HG03060 (cell line): ENCODE data around the gene CELF2.

Source experiments
- ATAC-seq: cut with Tn5 transposase; IDR thresholded peaks from one replicate; pipeline ENCODE4 v1.9.1; 2021; ENCODE audit warnings: low read depth, moderate number of reproducible peaks; ENCODE audit not compliant: unreplicated experiment

CELF2 gene

DNA sequence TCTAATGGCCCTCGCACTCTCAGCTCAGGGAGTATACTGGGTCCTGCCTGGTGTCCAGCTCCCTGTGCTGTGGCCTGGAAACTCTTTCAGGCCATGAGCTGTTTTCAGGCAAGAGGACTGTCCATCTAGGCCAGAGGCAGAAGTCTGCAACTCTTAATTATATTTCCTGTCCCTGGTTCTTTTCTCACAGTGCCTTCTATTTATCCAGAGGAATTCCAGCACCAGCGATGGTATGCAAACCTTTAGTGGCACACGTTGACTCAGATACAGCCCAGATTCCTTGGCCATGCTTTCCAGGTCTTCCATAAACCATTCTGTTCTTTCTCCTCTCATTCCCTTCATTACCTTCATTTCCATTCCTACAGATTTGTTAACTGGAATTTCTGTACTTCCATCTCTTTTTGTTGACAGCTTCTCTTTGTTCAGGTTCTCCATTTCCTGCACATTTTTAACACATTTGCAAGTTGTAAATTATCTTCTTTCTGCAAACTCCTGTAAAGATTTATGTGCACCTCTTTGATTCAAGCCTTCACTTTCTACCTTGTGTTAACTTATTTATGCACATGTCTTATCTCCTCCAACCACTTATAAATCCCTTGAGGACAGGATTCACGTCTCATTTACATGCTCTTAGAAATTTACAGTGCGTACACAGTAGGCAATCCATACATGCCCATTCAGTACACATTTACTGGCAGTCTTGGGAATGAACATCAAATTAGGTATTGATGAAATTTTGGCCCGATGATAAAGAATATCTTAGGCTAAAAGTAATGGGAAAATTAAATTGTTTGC, 172.1 kb downstream of the CELF2 start:
- ATAC-seq = no peak

DNA sequence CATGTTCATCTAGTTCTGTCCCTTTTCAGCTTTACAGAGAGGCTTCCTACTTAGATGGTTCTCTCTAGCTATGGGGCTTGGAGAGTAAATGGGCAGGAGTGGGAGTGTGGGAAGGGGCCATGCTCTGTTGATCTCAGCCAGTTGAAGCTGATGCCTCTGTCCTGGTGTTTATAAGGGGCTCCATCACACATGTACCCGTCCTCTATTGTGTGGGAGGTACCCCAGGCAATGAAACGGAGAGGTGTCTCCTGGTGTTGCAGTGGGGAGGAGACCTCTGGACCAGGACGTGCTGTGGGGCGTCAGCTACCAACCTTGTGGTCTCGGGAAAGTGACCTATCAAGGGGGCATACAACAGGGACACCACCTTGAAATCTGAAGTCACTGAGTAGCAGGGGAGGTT, 173.5 kb downstream of the CELF2 start:
- ATAC-seq = no peak

DNA sequence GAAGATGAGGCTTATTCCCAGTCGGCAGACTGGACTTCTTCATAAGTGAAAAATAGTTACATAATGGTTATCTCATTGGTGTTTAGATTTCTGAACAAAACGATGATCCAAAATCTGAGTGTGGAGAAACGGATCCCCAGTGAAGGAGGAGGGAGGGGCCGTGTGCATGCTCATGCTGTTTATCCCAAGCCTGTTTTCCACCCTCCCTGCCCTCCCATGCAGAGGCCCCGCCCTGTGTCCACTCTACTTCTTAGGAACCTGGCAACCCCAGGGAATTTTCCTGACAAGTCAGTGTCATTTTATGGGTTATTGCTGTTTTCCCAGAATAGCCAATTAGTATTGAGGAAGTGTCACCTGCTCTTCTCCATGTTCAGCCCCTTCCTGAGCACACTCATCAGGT, 174.0 kb downstream of the CELF2 start:
- no peak for ATAC-seq

DNA sequence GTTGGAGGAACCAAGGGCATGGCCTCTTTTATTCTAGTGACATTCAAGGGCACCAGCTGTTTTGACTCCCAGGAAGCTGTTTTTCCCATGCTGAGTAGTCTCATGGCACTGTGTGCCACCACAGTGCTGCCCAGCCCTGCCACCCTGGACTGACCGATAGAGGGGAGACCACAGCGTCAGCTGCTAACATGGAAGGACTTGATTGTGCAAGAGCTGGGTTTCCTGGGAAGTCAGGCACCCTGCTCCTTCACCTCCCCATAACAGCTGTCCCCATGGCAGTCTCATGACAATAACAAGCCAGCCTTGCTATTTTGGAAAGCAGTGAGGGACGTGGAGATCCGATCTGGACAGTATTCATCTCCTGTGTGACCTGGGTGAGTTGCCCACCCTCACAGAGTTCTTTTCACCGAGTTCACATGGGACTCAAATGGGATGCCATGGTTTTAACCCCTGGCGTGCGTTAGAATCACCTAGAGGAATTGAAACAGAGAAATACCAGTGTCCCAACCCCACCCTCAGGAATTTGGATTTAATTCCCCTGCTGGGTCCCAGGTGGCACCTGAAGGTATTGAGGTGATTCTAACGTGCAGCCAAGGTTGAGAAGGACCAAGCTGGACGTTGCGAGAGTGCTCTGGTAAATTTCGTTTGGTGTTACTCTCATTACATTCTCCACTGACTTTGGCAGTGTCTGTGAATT, 174.8 kb downstream of the CELF2 start:
- no peak for ATAC-seq

DNA sequence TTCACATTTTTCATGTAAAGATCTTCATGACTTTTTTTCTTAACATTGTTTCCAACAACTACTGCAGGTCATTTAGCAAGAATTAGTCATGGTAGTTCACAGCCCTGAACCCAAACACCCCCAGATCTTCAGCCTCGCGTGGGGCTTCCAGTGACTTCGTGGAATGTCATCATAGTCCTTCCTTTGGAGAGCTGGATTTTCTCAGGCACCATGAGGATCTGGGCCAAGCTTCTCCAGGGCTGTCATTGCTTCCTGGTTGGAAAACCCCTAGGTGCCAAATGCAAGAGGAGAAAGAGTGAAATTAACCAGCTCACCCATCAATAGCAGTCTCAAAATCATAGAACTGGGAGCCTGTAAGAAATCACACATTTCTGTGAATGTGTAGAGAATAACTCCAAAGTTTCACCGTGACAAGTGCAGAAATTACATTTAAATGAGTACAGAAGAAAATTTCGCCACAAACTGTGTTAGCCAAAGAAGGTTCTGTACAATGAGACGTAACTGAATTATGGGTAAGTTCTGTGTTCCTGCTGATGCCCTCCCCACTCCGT, 175.4 kb downstream of the CELF2 start:
- ATAC-seq = no peak

DNA sequence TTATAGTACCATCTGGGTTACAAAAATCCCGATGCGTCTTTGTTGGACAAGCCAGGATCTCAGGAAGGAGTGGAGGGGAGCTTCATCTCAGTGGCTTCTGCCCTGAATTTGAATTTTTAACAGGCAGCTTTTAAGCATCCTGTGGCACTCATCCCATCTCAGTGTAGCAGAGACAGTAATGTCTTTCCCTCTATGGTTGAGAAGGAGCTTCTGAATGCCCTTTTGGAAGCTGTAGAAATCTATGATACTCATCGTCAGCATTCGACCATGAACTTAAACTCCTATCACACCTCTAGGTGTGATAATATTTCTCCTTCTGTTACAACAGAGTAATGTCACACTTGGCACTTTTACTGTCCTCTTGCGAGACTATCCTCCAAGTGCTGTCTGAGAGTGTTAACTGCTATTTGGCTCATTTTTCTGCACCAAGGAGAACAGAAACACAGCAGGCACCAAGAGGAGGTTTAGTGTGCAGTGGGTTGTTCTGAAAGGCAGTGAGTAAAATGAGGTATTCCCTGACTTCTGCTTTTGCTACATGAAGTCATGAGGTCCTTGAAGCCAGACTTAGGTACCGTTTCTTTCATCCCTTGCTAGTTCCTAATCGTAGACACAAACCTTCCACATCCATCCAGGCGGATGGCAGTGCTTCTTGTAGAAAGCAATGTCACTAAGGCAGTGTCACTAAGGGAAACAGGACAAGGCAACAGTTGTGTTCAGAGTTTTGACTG, 177.4 kb downstream of the CELF2 start:
- no peak for ATAC-seq

DNA sequence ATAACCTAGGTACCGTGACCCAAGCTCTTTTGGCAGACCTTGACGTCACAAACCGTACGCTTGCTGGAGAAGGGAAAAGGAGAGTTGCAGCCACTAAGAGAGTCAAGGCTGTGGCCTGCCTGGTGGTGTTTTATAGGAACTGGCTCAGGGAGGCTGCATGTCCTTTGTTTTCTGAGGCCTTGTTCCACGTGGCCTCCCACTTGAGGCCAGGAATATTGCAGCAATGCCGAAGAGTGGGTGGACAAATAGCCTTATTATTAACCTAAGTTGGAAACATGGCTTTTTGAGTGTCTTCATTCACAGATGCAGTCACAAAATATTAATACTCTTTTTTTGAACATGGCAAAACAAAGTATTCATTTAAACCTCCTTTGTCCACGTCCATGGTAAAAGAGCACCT, 178.0 kb downstream of the CELF2 start:
- no peak for ATAC-seq

DNA sequence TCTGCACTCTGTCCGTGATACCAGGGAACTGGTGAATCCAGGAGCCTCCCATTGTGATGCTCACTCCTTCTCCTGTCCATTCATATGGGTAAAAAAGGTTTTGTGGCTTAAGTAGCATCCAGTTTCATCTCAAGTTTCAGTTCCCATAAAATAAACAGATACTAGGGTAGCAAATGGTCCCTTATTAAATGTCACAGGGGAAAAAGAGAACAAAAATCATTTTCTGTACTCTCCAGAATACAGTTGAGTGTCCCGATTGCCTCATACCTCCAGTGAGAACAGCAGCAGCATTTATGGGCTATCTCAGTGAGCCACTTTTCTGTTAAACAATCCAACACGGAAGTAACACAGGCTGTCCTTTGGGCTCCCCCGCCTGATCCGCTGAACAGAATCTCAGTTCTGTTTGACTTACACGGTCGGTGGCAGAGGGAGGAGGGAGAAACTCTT, 179.6 kb downstream of the CELF2 start:
- ATAC-seq = peak; percentile 61

DNA sequence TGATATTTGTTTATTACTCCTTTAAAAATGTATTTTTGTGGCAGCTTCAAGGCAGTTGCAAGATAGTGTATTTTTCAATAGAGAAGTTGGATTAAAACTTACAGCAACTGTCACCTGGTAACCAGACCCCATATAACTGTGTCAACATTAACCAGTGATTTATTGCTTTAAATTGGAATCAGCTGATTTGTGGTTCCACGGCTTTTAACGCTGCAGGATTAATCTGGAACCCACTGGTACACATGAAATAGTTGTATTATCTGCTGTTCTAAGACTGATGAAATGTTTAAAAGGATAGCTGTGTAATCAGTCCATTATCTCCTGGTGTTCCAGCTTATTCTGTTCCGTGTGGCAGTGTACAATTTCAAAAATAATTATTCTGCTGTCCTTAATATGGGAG, 180.2 kb downstream of the CELF2 start:
- ATAC-seq = no peak

DNA sequence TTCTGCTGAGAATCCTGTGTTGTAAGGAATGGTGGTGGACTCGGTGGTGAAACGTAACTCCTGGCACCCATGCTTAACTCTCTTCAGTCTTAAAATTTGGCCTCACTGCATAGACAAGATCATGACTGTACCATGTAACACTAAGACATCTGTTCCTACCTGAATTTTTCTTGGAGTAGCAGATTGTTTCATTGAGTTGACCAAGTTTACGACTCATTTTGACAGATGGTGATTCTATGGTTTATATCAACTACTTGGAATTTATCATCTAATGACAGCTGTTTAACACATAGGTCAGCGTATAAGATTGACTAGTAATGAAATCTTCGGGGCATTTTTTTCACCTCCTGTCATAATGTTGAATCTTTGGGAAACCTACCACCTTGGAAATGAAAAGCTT, 184.2 kb downstream of the CELF2 start:
- no peak for ATAC-seq

DNA sequence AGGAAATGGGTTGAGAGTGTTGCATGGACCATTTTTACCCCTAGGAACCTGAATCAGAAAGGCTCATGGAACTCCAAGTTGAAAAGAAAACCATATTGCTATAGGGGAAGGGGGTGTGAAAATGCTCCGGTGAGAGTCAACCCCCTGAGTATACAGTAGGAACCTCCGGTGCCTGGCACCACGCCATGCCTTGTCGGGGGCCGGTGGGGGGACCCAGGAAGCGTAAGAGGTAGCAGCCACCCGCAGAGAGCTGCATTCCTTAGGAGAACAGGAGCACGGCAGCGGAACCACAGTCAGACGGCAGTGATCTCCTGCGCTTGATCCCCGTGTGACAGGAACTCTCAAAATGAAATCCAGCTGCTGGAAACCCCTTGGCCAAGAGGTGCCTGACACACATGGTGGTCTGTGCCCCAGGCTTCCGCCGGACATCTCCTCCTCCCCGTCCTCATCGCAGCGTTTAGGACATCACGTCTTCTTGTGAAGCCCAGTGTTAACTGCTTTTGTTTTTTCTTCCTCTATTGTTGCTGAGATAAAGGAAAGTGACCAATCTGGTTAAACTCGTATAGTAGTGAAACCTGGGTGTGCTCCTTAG, 186.8 kb downstream of the CELF2 start:
- no peak for ATAC-seq

DNA sequence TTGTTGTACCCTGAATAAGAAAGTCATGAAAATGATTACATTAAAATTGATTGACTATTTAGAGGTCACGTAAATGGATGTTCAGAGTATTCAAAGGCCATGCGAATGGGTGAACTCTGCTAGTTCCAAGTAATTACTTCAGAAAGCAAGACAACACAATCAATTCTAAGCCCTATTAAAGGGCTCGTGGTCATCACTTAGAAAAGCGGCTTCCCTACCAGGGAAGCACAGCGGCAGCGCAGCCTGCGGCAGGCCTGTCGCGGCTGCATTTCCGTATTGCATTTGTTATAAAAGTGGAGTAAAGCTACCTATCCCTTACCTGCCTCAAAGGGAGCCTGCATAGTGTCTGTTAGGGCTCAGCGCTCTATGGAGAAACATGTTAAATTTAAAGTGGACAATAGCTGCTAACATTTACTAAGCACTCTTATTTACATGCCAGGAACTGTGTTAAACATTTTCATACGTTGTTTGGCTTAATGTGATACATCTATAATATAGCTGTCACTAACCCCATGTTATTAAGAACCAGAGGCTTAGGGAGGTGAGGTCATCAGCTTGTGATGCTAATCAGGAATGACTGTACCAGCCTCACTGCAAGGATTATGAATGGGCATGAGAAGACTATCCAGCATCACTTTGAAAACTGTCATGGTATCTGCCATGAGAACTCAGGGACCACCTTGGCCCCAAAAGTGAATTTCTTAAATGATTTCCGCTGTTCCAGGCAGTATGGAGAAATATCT, 187.5 kb downstream of the CELF2 start:
- no peak for ATAC-seq

DNA sequence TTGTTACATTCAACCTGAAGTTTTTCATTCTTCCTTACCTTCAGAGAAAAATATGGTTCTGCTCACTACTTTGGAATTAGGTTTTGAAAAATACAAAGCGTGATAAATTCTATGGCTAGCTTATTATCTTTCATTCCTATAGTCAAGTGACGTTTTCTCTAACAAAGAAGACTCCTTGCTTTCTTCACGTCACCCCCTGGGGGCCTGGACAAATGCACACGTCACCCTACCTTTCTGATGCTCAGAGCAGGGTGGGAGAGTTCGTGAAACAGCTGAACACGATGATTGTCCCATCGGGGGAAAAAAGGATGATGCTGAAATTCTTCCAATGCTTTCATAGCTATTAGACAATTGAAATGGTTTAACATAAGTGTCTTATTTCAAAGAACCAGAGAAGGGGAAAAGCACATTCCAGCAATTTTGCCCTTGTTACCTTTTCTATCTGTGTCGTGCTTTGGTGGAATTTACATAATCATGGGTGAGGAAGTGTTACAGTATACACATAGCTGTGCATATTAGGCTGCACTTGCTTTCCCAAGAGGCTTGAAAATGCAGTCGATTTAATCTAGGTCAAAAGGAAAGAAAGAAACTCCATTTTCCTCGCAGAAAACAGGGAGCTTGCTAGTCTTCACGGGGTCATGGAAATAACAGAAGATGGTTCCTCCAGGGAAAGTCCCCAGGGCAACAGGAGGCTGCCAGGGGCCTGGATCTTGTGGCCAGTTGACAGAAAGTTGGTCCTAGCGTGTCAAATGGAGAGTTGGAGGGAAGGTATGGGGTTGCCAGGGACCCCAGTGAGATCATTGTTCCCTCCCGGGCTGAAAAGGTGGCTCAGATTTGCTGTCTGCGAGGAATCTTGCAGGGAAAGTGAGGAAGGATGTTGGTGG, 189.2 kb downstream of the CELF2 start:
- ATAC-seq = no peak

DNA sequence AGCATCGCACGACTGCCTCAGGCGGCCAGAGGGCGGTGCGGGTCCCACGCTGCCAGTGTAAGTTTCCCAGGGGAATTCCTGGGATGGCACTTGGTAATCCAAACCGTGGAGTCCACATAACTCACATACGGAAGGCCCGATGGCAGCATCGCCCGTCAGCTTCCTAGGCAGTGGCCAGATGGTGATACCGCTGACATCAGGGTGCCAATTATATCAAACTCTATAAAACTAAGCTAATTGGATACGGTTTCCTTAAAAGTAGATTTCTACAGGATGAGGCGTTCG, 189.8 kb downstream of the CELF2 start:
- no peak for ATAC-seq

DNA sequence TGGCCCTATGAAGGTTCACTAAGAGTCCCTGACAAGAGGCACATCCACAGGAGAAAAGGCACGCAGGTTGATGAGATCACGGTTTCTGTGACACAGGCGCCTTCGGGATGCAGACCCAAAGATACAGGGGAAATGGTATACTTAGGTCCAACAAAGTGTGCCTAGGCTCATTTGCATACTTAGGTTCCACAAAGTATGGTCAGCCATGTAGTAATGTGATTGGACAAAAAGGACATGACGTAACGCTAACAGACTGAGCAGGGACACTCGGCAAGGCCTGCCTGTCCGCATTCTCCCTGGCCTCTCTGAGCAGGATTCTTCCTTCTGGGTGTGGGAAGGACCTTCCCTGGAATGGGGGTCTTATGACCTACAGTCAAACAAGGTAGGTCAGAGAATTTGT, 190.6 kb downstream of the CELF2 start:
- no peak for ATAC-seq

DNA sequence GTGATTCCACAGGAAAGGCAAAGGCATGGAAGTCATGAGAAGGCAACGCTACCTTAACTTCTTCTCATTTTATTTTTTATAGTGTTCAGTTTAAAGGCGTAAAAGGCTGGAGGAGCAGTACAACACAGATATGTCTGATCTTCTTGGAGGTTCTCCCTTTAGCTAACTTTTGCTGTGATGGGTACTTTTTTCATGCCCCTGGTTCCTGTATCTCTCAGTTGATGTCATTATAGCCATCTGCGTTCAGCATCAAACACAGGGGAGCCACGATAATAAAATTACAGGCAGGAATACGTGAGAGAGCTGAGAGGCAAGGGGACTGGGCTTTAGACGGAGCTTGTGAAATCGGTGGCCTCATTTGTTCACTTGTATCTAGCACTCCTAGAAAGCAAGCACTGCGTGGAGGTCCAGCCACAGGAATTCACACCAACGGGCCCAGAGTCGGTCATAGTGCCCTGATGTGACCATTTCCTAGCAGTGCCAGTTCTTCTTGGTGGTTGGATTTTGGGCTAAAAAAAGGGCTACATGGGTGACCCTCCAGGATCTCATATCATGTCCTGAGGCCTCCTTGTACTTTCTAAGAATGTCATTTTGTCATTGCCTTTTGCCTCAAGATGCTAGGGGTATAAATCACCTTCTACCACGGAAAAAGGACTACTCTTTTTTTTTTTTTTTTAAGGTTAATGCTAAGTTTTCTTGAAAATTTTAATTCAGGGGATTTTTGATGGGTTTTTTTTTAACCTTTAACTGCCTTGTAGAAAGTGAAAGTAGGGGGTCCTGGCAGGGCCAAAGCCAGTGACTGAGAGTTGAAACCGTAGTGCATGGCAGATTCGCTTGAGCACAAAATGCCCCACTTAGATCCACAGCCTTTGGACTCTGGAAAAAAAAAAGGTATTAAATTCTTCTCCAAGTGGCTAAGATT, 191.5 kb downstream of the CELF2 start:
- ATAC-seq = no peak

DNA sequence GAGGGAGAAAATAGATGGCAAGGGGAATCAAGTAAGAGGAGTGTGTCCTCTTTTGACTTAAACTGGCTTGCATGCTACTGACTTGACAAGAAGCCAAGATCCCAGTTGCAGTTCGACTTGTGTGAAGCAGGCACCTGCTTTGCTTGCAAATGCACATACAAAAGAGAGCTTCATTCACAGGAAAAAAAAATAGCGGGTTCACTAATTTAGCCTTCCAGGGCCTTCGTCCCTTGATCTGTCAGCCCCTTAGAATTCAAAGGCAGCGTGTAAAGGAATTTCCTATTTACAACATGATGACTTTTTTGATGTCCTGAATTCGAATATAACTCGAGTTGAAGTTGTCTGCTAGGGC, 192.1 kb downstream of the CELF2 start:
- ATAC-seq = no peak

DNA sequence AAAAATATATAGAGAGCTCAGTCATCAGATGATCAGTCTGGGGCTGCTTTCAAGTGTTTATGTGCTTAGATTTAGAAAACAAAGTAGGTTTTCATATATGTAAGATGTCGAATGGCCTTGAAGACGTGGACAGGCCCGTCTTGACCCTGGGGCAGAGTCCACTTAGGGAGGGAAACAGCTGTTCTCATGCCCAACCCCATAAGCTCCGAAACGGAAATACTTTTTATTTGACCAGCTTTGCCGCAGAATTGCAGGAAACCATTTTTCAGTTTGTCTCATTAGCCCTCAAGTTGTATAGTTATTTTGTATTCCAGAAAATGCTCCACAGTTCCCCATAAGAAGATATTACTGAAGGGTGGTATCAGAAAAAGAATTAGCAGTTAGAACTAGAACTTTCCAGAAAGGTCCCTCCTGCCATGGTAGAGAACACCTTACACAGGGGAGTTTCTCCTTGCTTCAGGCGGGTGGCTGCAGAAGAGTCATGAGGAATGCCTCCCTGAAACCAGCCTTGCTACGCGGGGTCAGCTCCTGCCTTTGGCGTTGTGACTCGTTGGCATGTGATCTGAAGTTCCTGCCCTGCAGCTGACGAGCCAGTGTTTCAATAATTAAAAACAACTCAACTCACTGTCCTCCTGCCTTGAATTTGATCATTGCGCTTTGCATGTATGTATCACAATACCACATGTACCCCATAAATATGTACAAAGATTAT, 192.7 kb downstream of the CELF2 start:
- ATAC-seq = no peak
